ENCODE results near the gene CDK14.

DNA sequence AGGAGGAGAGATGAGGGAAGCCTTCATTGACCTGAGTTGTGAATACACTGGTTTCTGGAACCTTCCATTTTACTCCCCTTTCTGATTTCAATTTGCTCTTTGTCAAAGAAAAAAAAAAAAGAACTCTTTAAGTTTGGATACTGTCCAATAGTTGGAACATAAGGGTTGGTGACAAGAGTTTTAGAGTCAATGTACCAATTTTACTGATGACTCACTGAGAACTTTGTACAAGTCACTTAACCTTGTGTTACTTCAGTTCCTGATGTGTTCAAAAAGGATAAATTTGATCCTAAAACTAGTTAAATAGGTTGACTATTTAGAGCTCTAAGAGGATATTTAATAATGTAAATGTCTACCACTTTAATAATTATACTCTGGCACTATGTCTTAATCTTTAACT, 4.1 kb upstream of the CDK14 start:
- TF ChIP-seq, protein P1, sequence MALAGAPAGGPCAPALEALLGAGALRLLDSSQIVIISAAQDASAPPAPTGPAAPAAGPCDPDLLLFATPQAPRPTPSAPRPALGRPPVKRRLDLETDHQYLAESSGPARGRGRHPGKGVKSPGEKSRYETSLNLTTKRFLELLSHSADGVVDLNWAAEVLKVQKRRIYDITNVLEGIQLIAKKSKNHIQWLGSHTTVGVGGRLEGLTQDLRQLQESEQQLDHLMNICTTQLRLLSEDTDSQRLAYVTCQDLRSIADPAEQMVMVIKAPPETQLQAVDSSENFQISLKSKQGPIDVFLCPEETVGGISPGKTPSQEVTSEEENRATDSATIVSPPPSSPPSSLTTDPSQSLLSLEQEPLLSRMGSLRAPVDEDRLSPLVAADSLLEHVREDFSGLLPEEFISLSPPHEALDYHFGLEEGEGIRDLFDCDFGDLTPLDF (CRISPR knock-in tag; IDR thresholded peaks at IDR 0.05) = no peak
- TF ChIP-seq, protein P2, sequence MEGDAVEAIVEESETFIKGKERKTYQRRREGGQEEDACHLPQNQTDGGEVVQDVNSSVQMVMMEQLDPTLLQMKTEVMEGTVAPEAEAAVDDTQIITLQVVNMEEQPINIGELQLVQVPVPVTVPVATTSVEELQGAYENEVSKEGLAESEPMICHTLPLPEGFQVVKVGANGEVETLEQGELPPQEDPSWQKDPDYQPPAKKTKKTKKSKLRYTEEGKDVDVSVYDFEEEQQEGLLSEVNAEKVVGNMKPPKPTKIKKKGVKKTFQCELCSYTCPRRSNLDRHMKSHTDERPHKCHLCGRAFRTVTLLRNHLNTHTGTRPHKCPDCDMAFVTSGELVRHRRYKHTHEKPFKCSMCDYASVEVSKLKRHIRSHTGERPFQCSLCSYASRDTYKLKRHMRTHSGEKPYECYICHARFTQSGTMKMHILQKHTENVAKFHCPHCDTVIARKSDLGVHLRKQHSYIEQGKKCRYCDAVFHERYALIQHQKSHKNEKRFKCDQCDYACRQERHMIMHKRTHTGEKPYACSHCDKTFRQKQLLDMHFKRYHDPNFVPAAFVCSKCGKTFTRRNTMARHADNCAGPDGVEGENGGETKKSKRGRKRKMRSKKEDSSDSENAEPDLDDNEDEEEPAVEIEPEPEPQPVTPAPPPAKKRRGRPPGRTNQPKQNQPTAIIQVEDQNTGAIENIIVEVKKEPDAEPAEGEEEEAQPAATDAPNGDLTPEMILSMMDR (IDR thresholded peaks at IDR 0.05) = no peak
- TF ChIP-seq ZNF317 (CRISPR knock-in tag; IDR thresholded peaks at IDR 0.05; ENCODE audit: borderline replicate concordance, low read depth) (no peak), CREB1 (CRISPR knock-in tag; IDR thresholded peaks at IDR 0.05) (no peak), GABPB1 (CRISPR knock-in tag; IDR thresholded peaks at IDR 0.05) (no peak), NFE2L1 (CRISPR knock-in tag; IDR thresholded peaks at IDR 0.05) (no peak), OVOL2 (CRISPR knock-in tag; IDR thresholded peaks at IDR 0.05; ENCODE audit: borderline replicate concordance) (no peak)
- TF ChIP-seq, protein P3, sequence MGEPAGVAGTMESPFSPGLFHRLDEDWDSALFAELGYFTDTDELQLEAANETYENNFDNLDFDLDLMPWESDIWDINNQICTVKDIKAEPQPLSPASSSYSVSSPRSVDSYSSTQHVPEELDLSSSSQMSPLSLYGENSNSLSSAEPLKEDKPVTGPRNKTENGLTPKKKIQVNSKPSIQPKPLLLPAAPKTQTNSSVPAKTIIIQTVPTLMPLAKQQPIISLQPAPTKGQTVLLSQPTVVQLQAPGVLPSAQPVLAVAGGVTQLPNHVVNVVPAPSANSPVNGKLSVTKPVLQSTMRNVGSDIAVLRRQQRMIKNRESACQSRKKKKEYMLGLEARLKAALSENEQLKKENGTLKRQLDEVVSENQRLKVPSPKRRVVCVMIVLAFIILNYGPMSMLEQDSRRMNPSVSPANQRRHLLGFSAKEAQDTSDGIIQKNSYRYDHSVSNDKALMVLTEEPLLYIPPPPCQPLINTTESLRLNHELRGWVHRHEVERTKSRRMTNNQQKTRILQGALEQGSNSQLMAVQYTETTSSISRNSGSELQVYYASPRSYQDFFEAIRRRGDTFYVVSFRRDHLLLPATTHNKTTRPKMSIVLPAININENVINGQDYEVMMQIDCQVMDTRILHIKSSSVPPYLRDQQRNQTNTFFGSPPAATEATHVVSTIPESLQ (CRISPR knock-in tag; IDR thresholded peaks at IDR 0.05) = no peak
- TF ChIP-seq, protein P4, sequence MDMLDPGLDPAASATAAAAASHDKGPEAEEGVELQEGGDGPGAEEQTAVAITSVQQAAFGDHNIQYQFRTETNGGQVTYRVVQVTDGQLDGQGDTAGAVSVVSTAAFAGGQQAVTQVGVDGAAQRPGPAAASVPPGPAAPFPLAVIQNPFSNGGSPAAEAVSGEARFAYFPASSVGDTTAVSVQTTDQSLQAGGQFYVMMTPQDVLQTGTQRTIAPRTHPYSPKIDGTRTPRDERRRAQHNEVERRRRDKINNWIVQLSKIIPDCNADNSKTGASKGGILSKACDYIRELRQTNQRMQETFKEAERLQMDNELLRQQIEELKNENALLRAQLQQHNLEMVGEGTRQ (CRISPR knock-in tag; IDR thresholded peaks at IDR 0.05) = no peak
- TF ChIP-seq, protein P5, sequence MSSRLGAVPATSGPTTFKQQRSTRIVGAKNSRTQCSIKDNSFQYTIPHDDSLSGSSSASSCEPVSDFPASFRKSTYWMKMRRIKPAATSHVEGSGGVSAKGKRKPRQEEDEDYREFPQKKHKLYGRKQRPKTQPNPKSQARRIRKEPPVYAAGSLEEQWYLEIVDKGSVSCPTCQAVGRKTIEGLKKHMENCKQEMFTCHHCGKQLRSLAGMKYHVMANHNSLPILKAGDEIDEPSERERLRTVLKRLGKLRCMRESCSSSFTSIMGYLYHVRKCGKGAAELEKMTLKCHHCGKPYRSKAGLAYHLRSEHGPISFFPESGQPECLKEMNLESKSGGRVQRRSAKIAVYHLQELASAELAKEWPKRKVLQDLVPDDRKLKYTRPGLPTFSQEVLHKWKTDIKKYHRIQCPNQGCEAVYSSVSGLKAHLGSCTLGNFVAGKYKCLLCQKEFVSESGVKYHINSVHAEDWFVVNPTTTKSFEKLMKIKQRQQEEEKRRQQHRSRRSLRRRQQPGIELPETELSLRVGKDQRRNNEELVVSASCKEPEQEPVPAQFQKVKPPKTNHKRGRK (CRISPR knock-in tag; IDR thresholded peaks at IDR 0.05; ENCODE audit: borderline replicate concordance) = no peak
